NT2/D1 (cell line): Measurements from ENCODE around the gene CLEC16A.

Source experiments
- SUZ12 ChIP-seq: IDR thresholded peaks from 2 replicates; pipeline ENCODE4 v1.6.1; 2011; ENCODE audit not compliant: insufficient read length, insufficient read depth; ENCODE audit errors: extremely low read depth
- YY1 ChIP-seq: IDR thresholded peaks from 2 replicates; pipeline ENCODE4 v1.6.1; 2011; ENCODE audit not compliant: insufficient read length, insufficient read depth

DNA sequence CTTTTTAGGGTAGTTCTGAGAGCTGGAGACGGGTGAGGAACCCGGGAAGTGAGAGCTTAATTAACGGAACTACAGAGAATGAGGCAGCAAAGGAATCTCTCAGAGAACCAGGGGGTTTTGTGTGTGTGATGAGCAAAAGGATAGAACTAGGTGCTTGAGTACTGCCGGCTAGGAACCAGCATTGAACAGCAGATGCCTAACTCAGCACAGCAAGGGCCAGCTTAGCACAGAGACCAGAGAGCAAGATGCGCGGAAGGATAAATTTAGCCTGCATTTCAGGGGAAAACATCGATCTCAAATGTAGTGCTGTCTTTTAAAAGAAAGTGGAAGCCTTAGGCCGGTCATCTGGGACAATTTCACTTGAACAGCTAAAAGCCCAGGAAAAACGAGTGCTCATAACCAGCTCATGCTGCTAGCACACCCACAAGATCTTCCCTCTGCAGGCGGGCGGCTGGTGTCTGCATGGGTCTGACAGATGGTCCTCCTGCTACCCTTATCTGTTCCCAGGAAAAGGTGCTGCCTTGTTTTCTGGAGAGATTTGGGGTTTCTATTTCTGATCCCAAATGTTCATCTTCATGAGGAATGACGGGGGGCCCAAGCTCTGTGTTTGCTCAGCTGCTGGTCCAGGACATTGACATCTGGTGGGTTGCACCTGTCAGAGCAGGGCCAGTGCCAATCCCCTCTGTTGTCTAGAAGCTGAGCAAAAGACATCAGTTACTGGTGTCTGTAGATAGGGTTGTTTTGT is 207.7 kb downstream of the CLEC16A start:
- TF ChIP-seq YY1 (no peak), SUZ12 (no peak)
